ENCODE measurements around the gene CMTM3. TPM values are rescaled to one million over a fixed set of nuclear protein-coding genes. Genes with fewer than 3 reads are reported as not detected.

Gene CMTM3
- total and polyA plus RNA-seq, 9 of the 15 experiments (the other 6 are each of a cell fraction or from before 2014, with no cell fraction given), result 4.6 to 33.4 (median 17.5) TPM

DNA sequence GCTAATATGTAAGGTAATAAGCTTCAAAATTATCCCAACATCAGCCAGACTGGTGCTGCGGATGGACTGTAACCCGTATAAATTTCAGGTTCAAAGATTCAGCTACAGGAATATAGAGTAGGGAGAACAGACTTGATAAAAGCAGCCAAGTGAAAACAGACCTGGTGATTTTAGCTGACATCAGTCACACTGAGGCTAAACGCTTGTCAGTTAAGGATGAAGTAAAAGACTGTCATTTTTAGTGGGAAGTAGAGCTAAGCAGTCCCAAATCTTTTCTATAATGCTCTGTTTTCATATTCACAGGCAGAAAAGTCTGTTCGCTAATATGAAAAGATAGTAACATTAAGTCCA lies 56.7 kb downstream of the CMTM3 start (continued):
- no peak for TF ChIP-seq PBX2 (CRISPR knock-in tag; IDR thresholded peaks at IDR 0.05; ENCODE audit: low read depth)
- TF ChIP-seq PBX2 (tag; conservative IDR thresholded peaks at IDR 0.05; ENCODE audit: low read depth), result no peak
- no peak for TF ChIP-seq TSHZ1 (CRISPR knock-in tag; IDR thresholded peaks at IDR 0.05)
- no peak for TF ChIP-seq SMARCA4 (IDR thresholded peaks at IDR 0.05)
- no peak for TF ChIP-seq PURB (CRISPR knock-in tag; IDR thresholded peaks at IDR 0.05; ENCODE audit: low read depth)
- no peak for TF ChIP-seq CREBBP (IDR thresholded peaks at IDR 0.05; ENCODE audit: low read depth, low read length)
- TF ChIP-seq, protein P1, sequence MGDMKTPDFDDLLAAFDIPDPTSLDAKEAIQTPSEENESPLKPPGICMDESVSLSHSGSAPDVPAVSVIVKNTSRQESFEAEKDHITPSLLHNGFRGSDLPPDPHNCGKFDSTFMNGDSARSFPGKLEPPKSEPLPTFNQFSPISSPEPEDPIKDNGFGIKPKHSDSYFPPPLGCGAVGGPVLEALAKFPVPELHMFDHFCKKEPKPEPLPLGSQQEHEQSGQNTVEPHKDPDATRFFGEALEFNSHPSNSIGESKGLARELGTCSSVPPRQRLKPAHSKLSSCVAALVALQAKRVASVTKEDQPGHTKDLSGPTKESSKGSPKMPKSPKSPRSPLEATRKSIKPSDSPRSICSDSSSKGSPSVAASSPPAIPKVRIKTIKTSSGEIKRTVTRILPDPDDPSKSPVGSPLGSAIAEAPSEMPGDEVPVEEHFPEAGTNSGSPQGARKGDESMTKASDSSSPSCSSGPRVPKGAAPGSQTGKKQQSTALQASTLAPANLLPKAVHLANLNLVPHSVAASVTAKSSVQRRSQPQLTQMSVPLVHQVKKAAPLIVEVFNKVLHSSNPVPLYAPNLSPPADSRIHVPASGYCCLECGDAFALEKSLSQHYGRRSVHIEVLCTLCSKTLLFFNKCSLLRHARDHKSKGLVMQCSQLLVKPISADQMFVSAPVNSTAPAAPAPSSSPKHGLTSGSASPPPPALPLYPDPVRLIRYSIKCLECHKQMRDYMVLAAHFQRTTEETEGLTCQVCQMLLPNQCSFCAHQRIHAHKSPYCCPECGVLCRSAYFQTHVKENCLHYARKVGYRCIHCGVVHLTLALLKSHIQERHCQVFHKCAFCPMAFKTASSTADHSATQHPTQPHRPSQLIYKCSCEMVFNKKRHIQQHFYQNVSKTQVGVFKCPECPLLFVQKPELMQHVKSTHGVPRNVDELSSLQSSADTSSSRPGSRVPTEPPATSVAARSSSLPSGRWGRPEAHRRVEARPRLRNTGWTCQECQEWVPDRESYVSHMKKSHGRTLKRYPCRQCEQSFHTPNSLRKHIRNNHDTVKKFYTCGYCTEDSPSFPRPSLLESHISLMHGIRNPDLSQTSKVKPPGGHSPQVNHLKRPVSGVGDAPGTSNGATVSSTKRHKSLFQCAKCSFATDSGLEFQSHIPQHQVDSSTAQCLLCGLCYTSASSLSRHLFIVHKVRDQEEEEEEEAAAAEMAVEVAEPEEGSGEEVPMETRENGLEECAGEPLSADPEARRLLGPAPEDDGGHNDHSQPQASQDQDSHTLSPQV (IDR thresholded peaks at IDR 0.05), result 0 out of 2 replicates have a peak, but pooled peaks have one; percentile 6
- TF ChIP-seq ZKSCAN1 (IDR thresholded peaks at IDR 0.05; ENCODE audit: low read depth, low read length), result no peak
- no peak for TF ChIP-seq RHOXF2B (CRISPR knock-in tag; conservative IDR thresholded peaks at IDR 0.05)
- TF ChIP-seq CBFB (CRISPR knock-in tag; IDR thresholded peaks at IDR 0.05), result no peak
- TF ChIP-seq ARID2 (IDR thresholded peaks at IDR 0.05), result no peak
- TF ChIP-seq JUND (IDR thresholded peaks at IDR 0.05; ENCODE audit: borderline replicate concordance, low read depth, low read length), result no peak
- no peak for TF ChIP-seq JUND (tag; IDR thresholded peaks at IDR 0.05; ENCODE audit: borderline replicate concordance, low read depth, low read length)
- TF ChIP-seq, protein P2, sequence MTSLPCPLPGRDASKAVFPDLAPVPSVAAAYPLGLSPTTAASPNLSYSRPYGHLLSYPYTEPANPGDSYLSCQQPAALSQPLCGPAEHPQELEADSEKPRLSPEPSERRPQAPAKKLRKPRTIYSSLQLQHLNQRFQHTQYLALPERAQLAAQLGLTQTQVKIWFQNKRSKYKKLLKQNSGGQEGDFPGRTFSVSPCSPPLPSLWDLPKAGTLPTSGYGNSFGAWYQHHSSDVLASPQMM (CRISPR knock-in tag; IDR thresholded peaks at IDR 0.05), result no peak
- TF ChIP-seq ASH1L (IDR thresholded peaks at IDR 0.05; ENCODE audit: borderline replicate concordance, low read depth, partially characterized antibody), result no peak
- TF ChIP-seq CTCFL (IDR thresholded peaks at IDR 0.05; ENCODE audit: borderline replicate concordance, insufficient read depth, low read depth, low read length, poor library complexity, severe bottlenecking), result no peak
